GM12865 (cell line): ENCODE data around the gene GDE1.

Experiments
- DNase-seq: peaks from one replicate; pipeline ENCODE4 v3.0.0; 2010; ENCODE audit warnings: low read depth
- H3K4me3 ChIP-seq: 2 replicates; pipeline ENCODE4 v1.5.1; 2011; ENCODE audit warnings: mild to moderate bottlenecking, low read depth, low read length, control low read depth
- CTCF ChIP-seq: IDR thresholded peaks from 2 replicates; pipeline ENCODE4 v1.5.1; 2011; ENCODE audit warnings: low read length, control low read depth, low read depth, inconsistent platforms; ENCODE audit not compliant: insufficient read depth; ENCODE audit errors: missing control alignments

GDE1 gene

GRCh38 chr16:19481296-19481695 is 40.6 kb downstream of the GDE1 start:
- no peak for TF ChIP-seq CTCF
- DNase-seq, result no peak

GRCh38 chr16:19479302-19479721 is 42.6 kb downstream of the GDE1 start:
- no peak for TF ChIP-seq CTCF
- DNase-seq, result no peak
- H3K4me3 ChIP-seq, result no peak overlapping the region

More at GRCh38 chr16:19481296-19481695, 40.6 kb downstream of the GDE1 start:
- H3K4me3 ChIP-seq, result no peak overlapping the region

GRCh38 chr16:19478505-19478904 is 43.4 kb downstream of the GDE1 start:
- no peak for TF ChIP-seq CTCF
- DNase-seq, result no peak
- no peak overlapping the region for H3K4me3 ChIP-seq

- no peak overlapping the region for H3K4me3 ChIP-seq
- DNase-seq, result no peak
- no peak for TF ChIP-seq CTCF
Observed at GRCh38 chr16:19474617-19475016, 47.3 kb downstream of the GDE1 start.

- TF ChIP-seq CTCF, result no peak
- H3K4me3 ChIP-seq, result no peak overlapping the region
- DNase-seq, result no peak
Observed at GRCh38 chr16:19472482-19472881, 49.4 kb downstream of the GDE1 start.

GRCh38 chr16:19468300-19468699 is 53.6 kb downstream of the GDE1 start:
- no peak overlapping the region for H3K4me3 ChIP-seq
- TF ChIP-seq CTCF, result no peak
- no peak for DNase-seq
